Fibroblast of lung (primary cell): ENCODE measurements around the gene NTRK3.
"Not testable (repeated sequence)": the region's sequence is repeated elsewhere in the genome, so short reads cannot be mapped to it uniquely, and the experiment has no call there.

ENCODE experiments used
- CTCF ChIP-seq, 2 donors: IDR thresholded peaks in 1 of 2; conservative IDR thresholded peaks in 1 of 2; 1 replicate in 1 of 2; 2 replicates in 1 of 2; pipeline ENCODE4 v1.5.1; 2011 to 2012; ENCODE audit warnings: low read length in 2 of 2, control low read depth in 1 of 2, inconsistent platforms in 1 of 2, low read depth in 1 of 2, mild to moderate bottlenecking in 1 of 2
- EZH2 ChIP-seq: IDR thresholded peaks from 2 replicates; pipeline ENCODE4 v1.5.1; 2012; ENCODE audit warnings: low read length, control low read depth, mild to moderate bottlenecking; ENCODE audit errors: missing control alignments

GRCh38 chr15:87835830-87836229, 420.7 kb downstream of the NTRK3 start:
- TF ChIP-seq CTCF (conservative IDR thresholded peaks at IDR 0.05 in 1 of 2, IDR thresholded peaks at IDR 0.05 in 1 of 2; ENCODE audit: low read depth in 1 of 2, low read length in 2 of 2); EZH2: not testable (repeated sequence)
